ENCODE data around the gene CD52.

DNA sequence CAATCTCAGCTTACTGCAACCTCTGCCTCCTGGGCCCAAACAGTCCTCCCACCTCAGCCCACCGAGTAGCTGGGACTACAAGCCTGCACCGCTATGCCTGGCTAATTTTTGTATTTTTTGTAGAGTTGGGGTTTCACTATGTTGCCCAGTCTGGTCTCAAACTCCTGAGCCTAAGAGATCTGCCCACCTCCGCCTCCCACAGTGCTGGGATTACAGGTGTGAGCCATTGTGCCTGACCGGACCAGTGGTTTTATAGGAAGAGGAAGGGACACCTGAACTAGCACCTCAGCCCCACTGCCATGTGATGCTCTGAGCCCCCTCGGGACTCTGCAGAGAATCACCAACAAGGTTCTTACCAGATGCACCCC lies 32.1 kb downstream of the CD52 start:
- TF ChIP-seq, protein P1, sequence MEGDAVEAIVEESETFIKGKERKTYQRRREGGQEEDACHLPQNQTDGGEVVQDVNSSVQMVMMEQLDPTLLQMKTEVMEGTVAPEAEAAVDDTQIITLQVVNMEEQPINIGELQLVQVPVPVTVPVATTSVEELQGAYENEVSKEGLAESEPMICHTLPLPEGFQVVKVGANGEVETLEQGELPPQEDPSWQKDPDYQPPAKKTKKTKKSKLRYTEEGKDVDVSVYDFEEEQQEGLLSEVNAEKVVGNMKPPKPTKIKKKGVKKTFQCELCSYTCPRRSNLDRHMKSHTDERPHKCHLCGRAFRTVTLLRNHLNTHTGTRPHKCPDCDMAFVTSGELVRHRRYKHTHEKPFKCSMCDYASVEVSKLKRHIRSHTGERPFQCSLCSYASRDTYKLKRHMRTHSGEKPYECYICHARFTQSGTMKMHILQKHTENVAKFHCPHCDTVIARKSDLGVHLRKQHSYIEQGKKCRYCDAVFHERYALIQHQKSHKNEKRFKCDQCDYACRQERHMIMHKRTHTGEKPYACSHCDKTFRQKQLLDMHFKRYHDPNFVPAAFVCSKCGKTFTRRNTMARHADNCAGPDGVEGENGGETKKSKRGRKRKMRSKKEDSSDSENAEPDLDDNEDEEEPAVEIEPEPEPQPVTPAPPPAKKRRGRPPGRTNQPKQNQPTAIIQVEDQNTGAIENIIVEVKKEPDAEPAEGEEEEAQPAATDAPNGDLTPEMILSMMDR (IDR thresholded peaks at IDR 0.05), result no peak
- no peak for TF ChIP-seq POLR2A (IDR thresholded peaks at IDR 0.05)
